Right lobe of liver (tissue), 4 donors: Measurements from ENCODE around the gene INPP4A.

Experiments
- CTCF ChIP-seq, 4 donors: fragments of 200-600 bp in 3 of 4; fragments of 450-650 bp in 1 of 4; IDR thresholded peaks; one replicate each; pipeline versions ENCODE4 v1.5.1 to v1.8.0; 2016 to 2022; ENCODE audit warnings: antibody characterized with exemption in 4 of 4, mild to moderate bottlenecking in 2 of 4
- POLR2A ChIP-seq: fragments of 450-650 bp; IDR thresholded peaks from one replicate; pipeline ENCODE4 v1.6.1; 2017; ENCODE audit warnings: antibody characterized with exemption, mild to moderate bottlenecking
- donor health status: DM: no; HTN: no; CAD: no.
- donor health status: DM: no; HTN: no; CAD: no.
- donor health status: DM: no; HTN: yes; CAD: no.

DNA sequence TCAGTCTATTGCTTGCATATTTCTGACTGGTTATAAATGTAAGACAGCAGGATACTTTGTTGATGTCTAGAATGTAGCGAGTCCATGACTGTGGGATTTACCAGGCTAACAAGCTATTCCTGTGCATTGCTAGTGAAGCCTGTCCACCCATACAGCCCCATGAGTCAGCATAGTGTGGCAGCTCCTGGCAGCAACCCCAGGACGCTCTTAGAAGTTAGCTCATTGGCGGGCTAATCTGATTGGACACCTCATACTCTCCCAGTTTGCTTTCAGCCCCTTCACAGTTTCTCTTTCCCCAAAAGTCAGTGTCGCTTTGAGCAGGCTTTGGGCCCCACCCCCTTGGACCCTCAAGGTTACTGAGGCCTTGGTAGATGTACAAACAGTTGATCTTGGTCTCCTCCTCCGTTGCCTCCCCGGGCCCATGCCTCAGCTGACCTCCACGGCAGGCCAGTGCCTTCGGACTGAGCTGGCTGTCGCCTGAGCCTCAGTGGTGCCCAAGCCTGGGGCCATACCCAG lies 115.7 kb downstream of the INPP4A start:
- TF ChIP-seq CTCF (IDR thresholded peaks at IDR 0.05) (no peak), POLR2A (no peak)
